Measurements from ENCODE around the gene KCNQ1. TPM values are rescaled to one million over a fixed set of nuclear protein-coding genes. Genes with fewer than 3 reads are reported as not detected.

KCNQ1 gene
- total RNA-seq, 5 donors from 2014 or later (not counting 1 experiment from before 2014, with no cell fraction given): 20.9 to 32.9 (median 24.0) TPM

DNA sequence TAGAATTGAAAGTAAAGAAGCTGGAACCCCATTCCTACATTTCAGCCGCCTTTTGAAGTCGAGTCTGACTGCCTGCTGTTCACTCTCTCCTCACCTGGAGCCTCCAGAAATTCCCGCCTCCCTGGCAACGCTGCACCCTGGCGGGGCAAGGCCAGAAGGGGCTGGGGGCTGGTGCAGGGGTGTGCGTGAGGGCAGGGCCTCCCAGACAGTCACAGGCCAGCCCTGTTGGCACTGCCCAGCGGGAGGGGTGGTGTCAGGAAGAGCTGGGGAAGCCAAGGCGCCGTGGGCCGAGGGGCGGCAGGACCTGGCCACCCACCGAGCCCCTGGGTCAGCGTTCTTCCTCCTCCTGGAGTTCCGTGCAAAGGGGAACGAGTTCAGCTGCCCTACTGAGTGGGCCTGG, 131.7 kb downstream of the KCNQ1 start:
- H3K27ac Mint-ChIP-seq: no peak overlapping the region
- peak in 1 of 35 experiments; percentile 22 for DNase-seq

GRCh38 chr11:2577031-2577990, 132.5 kb downstream of the KCNQ1 start:
- ChIA-PET CTCF (no interaction called here), POLR2A (no interaction called here)
- H3K4me3 Mint-ChIP-seq: no peak overlapping the region
- H3K36me3 ChIP-seq (ENCODE audit: control insufficient read depth in 2 of 2, extremely low read depth in 1 of 2, insufficient read depth in 1 of 2, low read length in 1 of 2): peaks cover 0 to 3% of the 10 kb centered on the region in 2 donors
- peaks cover 3% of the 10 kb centered on the region for H3K36me3 Mint-ChIP-seq
- H3K4me3 ChIP-seq (ENCODE audit: control insufficient read depth in 1 of 2, extremely low read depth in 1 of 2, low read length in 1 of 2): no peak overlapping the region
- whole genome bisulfite sequencing (ENCODE audit: insufficient coverage): 89% methylated on average over 20 of the region's 33 CpGs
- H3K27me3 Mint-ChIP-seq: no peaks in the 10 kb centered on the region
- no peaks in the 10 kb centered on the region for H3K27me3 ChIP-seq (replicated peaks in 1 of 2; ENCODE audit: control insufficient read depth in 2 of 2, extremely low read depth in 1 of 2, insufficient read depth in 2 of 2, low read length in 1 of 2)
- DNase-seq (peak in 4 of 35 experiments; percentile 1 to 11 (median 3)), ATAC-seq (replicated peaks in 1 of 4) (no peak)
- no peaks in the 10 kb centered on the region for H3K9me3 ChIP-seq
- no peak overlapping the region for H3K27ac ChIP-seq (ENCODE audit: low read length)
- H3K9me3 Mint-ChIP-seq: no peaks in the 10 kb centered on the region
- no peaks in the 10 kb centered on the region for H3K4me1 Mint-ChIP-seq
- no peak overlapping the region for H3K27ac Mint-ChIP-seq
- H3K4me1 ChIP-seq (ENCODE audit: control insufficient read depth in 1 of 2, extremely low read depth in 1 of 2, insufficient read depth in 2 of 2, low read length in 2 of 2): no peaks in the 10 kb centered on the region

More for the DNA sequence above, 131.7 kb downstream of the KCNQ1 start:
- H3K4me3 ChIP-seq (ENCODE audit: control insufficient read depth in 1 of 2, extremely low read depth in 1 of 2, low read length in 1 of 2): no peak overlapping the region
- Mint-ChIP-seq H3K27me3 (no peaks in the 10 kb centered on the region), H3K9me3 (no peaks in the 10 kb centered on the region), H3K4me3 (no peak overlapping the region), H3K4me1 (no peaks in the 10 kb centered on the region), H3K36me3 (peaks cover under 1% of the 10 kb centered on the region)
- no peaks in the 10 kb centered on the region for H3K9me3 ChIP-seq
- H3K36me3 ChIP-seq (ENCODE audit: control insufficient read depth in 2 of 2, extremely low read depth in 1 of 2, insufficient read depth in 1 of 2, low read length in 1 of 2): peaks cover 0 to 3% of the 10 kb centered on the region in 2 donors
- ATAC-seq (replicated peaks in 1 of 4): no peak
- H3K27ac ChIP-seq (ENCODE audit: low read length): no peak overlapping the region
- H3K4me1 ChIP-seq (ENCODE audit: control insufficient read depth in 1 of 2, extremely low read depth in 1 of 2, insufficient read depth in 2 of 2, low read length in 2 of 2): no peaks in the 10 kb centered on the region
- H3K27me3 ChIP-seq (replicated peaks in 1 of 2; ENCODE audit: control insufficient read depth in 2 of 2, extremely low read depth in 1 of 2, insufficient read depth in 2 of 2, low read length in 1 of 2): no peaks in the 10 kb centered on the region
- POLR2A ChIA-PET: no interaction called here
- CTCF ChIA-PET: no interaction called here
- 74% methylated on average over 13 of the region's 15 CpGs for WGBS (ENCODE audit: insufficient coverage)

DNA sequence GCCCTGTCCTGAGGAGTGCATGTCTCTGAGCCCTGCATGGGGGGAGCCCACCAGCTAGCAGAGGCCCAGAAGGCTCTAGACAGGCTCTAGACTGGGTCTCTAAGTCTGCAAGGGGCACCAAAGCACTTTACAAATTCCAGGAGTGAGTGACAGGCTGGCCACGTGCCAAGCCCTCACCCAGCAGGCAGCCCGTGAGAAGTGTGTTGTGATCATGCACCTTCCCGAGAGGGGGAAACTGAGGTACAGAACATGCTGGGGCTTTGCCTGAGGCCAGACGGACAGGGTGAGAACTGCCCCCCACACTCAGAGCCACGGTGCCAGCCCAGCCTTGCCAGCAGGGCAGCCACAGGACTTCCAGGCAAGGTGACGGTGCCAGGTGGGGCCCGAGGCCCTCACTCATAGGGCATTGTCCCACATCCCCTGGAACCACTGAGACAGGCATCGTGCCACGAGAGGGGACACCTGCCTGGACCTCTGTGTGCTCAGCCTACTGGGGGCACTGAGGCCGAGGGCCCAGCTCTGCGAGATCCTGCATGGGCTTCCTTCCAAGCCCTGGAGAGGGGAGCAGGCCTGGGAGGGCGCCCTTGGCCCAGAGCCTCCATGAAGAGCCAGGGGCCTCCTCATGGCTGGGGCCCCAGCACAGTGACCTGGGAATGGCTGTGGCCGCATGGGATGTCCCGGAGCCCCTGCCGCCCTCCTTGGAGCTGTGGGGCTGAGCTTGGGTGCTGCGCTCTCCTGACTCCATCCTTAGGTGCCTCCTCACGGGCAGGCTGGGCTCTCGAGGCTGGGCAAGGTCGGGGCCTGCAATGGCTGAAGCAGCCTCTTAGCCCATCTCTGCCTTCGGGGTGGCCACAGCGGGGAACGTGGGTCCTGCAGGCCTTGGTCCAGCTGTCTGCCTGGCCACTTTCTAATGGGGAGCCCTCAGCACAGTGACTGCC, 133.5 kb downstream of the KCNQ1 start:
- Mint-ChIP-seq H3K27me3 (no peaks in the 10 kb centered on the region), H3K36me3 (peaks cover 3% of the 10 kb centered on the region), H3K27ac (no peak overlapping the region), H3K9me3 (no peaks in the 10 kb centered on the region), H3K4me3 (no peak overlapping the region), H3K4me1 (no peaks in the 10 kb centered on the region)
- Histone ChIP-seq H3K27ac (ENCODE audit: low read length) (no peak overlapping the region), H3K27me3 (replicated peaks in 1 of 2; ENCODE audit: control insufficient read depth in 2 of 2, extremely low read depth in 1 of 2, insufficient read depth in 2 of 2, low read length in 1 of 2) (no peaks in the 10 kb centered on the region), H3K4me1 (ENCODE audit: control insufficient read depth in 1 of 2, extremely low read depth in 1 of 2, insufficient read depth in 2 of 2, low read length in 2 of 2) (no peaks in the 10 kb centered on the region), H3K36me3 (ENCODE audit: control insufficient read depth in 2 of 2, extremely low read depth in 1 of 2, insufficient read depth in 1 of 2, low read length in 1 of 2) (peaks cover 0 to 5% of the 10 kb centered on the region in 2 donors), H3K9me3 (no peaks in the 10 kb centered on the region), H3K4me3 (ENCODE audit: control insufficient read depth in 1 of 2, extremely low read depth in 1 of 2, low read length in 1 of 2) (no peak overlapping the region)
- ATAC-seq (replicated peaks in 1 of 4) (no peak), DNase-seq (peak in 4 of 35 experiments; percentile 1 to 18 (median 2))
- WGBS (ENCODE audit: insufficient coverage): 89% methylated on average over 21 of the region's 22 CpGs
- POLR2A ChIA-PET: no interaction called here
- CTCF ChIA-PET: no interaction called here

DNA sequence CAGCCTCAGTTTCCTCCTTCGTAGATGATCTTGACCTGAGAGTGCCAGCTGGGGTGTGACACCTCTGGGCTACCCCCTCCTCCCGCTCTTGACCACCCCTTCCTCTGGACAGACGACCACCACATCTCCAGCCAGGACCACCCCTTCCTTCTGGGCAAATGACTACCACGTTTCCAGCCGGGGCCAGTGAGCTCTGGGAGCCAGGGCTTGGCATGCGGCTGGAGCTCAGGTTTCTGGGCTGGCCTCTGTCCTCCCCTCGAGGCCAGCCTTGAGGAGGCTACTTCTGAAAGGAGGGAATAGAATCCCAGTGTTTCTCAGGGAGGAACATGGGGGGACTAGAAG, 134.1 kb downstream of the KCNQ1 start:
- Mint-ChIP-seq H3K9me3 (no peaks in the 10 kb centered on the region), H3K36me3 (peaks cover 3% of the 10 kb centered on the region), H3K4me1 (no peaks in the 10 kb centered on the region), H3K27ac (no peak overlapping the region), H3K27me3 (no peaks in the 10 kb centered on the region), H3K4me3 (no peak overlapping the region)
- no peak overlapping the region for H3K4me3 ChIP-seq (ENCODE audit: control insufficient read depth in 1 of 2, extremely low read depth in 1 of 2, low read length in 1 of 2)
- no peak overlapping the region for H3K27ac ChIP-seq (ENCODE audit: low read length)
- CTCF ChIA-PET: no interaction called here
- no peaks in the 10 kb centered on the region for H3K27me3 ChIP-seq (replicated peaks in 1 of 2; ENCODE audit: control insufficient read depth in 2 of 2, extremely low read depth in 1 of 2, insufficient read depth in 2 of 2, low read length in 1 of 2)
- H3K4me1 ChIP-seq (ENCODE audit: control insufficient read depth in 1 of 2, extremely low read depth in 1 of 2, insufficient read depth in 2 of 2, low read length in 2 of 2): no peaks in the 10 kb centered on the region
- H3K36me3 ChIP-seq (ENCODE audit: control insufficient read depth in 2 of 2, extremely low read depth in 1 of 2, insufficient read depth in 1 of 2, low read length in 1 of 2): peaks cover 0 to 5% of the 10 kb centered on the region in 2 donors
- 92% methylated on average over 4 of the region's 7 CpGs for WGBS (ENCODE audit: insufficient coverage)
- POLR2A ChIA-PET: no interaction called here
- H3K9me3 ChIP-seq: no peaks in the 10 kb centered on the region
- no peak for ATAC-seq (replicated peaks in 1 of 4)
- DNase-seq: peak in 1 of 35 experiments; percentile 1

DNA sequence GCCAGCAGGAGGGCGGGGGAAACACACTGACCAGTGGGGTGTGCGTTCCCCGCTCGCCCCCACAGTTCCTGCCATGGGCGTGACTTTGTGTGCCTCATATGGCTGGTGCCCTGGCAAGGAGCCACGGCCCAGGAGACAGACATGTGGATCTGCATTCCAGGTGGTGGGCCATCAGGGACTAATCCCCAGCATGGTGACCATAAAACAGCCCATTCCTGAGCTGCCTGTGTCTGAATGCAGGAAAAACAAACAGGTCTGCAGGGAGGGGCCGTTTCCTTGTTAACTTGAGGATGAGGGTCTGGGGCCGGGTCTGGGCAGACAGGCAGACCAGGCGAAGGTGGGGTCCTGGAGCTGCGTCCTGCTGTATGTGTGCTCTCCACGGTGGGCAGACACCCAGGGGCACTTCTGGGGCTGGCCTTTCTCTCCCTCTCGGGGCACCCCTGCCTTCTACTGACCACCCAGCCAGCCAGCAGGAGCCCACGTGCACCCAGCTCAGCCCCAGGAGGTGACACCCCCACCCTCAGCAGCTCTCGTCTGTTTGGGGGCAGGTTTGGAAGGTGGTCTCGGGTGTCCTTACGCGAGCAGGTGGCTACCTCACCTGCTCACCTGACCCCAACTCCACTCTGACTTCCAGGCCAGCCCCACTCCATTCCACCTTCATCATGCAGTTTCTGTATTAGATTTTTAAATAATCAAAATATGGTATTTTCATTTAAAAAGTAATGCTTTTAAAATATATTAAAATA, 134.7 kb downstream of the KCNQ1 start:
- DNase-seq (peak in 3 of 35 experiments; percentile 2 to 17 (median 3)), ATAC-seq (replicated peaks in 1 of 4) (no peak)
- Mint-ChIP-seq H3K36me3 (peaks cover 3% of the 10 kb centered on the region), H3K4me1 (no peaks in the 10 kb centered on the region), H3K9me3 (no peaks in the 10 kb centered on the region), H3K27me3 (no peaks in the 10 kb centered on the region), H3K27ac (no peak overlapping the region), H3K4me3 (no peak overlapping the region)
- POLR2A ChIA-PET: no interaction called here
- CTCF ChIA-PET: no interaction called here
- Histone ChIP-seq H3K36me3 (ENCODE audit: control insufficient read depth in 2 of 2, extremely low read depth in 1 of 2, insufficient read depth in 1 of 2, low read length in 1 of 2) (peaks cover 0 to 5% of the 10 kb centered on the region in 2 donors), H3K9me3 (no peaks in the 10 kb centered on the region), H3K27me3 (replicated peaks in 1 of 2; ENCODE audit: control insufficient read depth in 2 of 2, extremely low read depth in 1 of 2, insufficient read depth in 2 of 2, low read length in 1 of 2) (no peaks in the 10 kb centered on the region), H3K4me1 (ENCODE audit: control insufficient read depth in 1 of 2, extremely low read depth in 1 of 2, insufficient read depth in 2 of 2, low read length in 2 of 2) (no peaks in the 10 kb centered on the region), H3K27ac (ENCODE audit: low read length) (no peak overlapping the region), H3K4me3 (ENCODE audit: control insufficient read depth in 1 of 2, extremely low read depth in 1 of 2, low read length in 1 of 2) (no peak overlapping the region)
- WGBS (ENCODE audit: insufficient coverage): 78% methylated on average over 11 of the region's 17 CpGs

GRCh38 chr11:2580061-2580421, 135.2 kb downstream of the KCNQ1 start:
- H3K36me3 Mint-ChIP-seq: peaks cover 3% of the 10 kb centered on the region
- WGBS (ENCODE audit: insufficient coverage): 100% methylated on average over 6 of the region's 10 CpGs
- no peaks in the 10 kb centered on the region for H3K4me1 Mint-ChIP-seq
- no peaks in the 10 kb centered on the region for H3K9me3 Mint-ChIP-seq
- Histone ChIP-seq H3K27ac (ENCODE audit: low read length) (no peak overlapping the region), H3K4me3 (ENCODE audit: control insufficient read depth in 1 of 2, extremely low read depth in 1 of 2, low read length in 1 of 2) (no peak overlapping the region), H3K4me1 (ENCODE audit: control insufficient read depth in 1 of 2, extremely low read depth in 1 of 2, insufficient read depth in 2 of 2, low read length in 2 of 2) (no peaks in the 10 kb centered on the region), H3K36me3 (ENCODE audit: control insufficient read depth in 2 of 2, extremely low read depth in 1 of 2, insufficient read depth in 1 of 2, low read length in 1 of 2) (peaks cover 0 to 5% of the 10 kb centered on the region in 2 donors), H3K9me3 (no peaks in the 10 kb centered on the region), H3K27me3 (replicated peaks in 1 of 2; ENCODE audit: control insufficient read depth in 2 of 2, extremely low read depth in 1 of 2, insufficient read depth in 2 of 2, low read length in 1 of 2) (no peaks in the 10 kb centered on the region)
- ATAC-seq (replicated peaks in 1 of 4): no peak
- H3K27ac Mint-ChIP-seq: no peak overlapping the region
- peak in 1 of 35 experiments; percentile 2 for DNase-seq
- CTCF ChIA-PET: no interaction called here
- no peak overlapping the region for H3K4me3 Mint-ChIP-seq
- POLR2A ChIA-PET: no interaction called here
- no peaks in the 10 kb centered on the region for H3K27me3 Mint-ChIP-seq

Data from T-cell (primary cell).